Measurements from ENCODE around the gene CNOT2.

DNA sequence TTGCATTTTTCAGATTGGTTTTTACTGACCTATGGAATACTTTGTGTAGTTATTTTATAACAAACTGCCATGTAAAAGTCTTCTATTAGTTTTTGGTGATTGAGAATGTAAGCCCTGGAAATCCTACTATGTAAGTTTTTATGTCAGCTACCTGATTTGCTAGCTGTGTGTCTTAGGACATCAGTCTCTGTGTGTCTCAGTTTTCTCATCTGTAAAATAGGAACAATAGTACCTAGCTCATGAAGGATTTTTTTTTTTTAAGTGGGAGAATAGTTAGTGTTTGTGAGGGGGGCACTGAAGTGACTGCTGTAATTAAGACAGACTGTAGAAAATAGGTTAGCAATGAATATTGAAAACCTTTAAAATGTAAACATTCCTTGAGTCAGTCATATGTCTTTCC lies 70.9 kb downstream of the CNOT2 start:
- no peak for TF ChIP-seq SPI1 (IDR thresholded peaks at IDR 0.05; ENCODE audit: borderline replicate concordance, low read depth)
- TF ChIP-seq, protein P1, sequence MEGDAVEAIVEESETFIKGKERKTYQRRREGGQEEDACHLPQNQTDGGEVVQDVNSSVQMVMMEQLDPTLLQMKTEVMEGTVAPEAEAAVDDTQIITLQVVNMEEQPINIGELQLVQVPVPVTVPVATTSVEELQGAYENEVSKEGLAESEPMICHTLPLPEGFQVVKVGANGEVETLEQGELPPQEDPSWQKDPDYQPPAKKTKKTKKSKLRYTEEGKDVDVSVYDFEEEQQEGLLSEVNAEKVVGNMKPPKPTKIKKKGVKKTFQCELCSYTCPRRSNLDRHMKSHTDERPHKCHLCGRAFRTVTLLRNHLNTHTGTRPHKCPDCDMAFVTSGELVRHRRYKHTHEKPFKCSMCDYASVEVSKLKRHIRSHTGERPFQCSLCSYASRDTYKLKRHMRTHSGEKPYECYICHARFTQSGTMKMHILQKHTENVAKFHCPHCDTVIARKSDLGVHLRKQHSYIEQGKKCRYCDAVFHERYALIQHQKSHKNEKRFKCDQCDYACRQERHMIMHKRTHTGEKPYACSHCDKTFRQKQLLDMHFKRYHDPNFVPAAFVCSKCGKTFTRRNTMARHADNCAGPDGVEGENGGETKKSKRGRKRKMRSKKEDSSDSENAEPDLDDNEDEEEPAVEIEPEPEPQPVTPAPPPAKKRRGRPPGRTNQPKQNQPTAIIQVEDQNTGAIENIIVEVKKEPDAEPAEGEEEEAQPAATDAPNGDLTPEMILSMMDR (IDR thresholded peaks at IDR 0.05; ENCODE audit: insufficient read depth, low read length) = no peak
- no peak for TF ChIP-seq POLR2AphosphoS5 (IDR thresholded peaks at IDR 0.05; ENCODE audit: low read depth)
- TF ChIP-seq GABPA (IDR thresholded peaks at IDR 0.05; ENCODE audit: low read depth) = no peak

All from HL-60 (cell line).